GM18517 (cell line): ENCODE measurements around the gene KCNJ4.
"Not testable (repeated sequence)": the region's sequence is repeated elsewhere in the genome, so short reads cannot be mapped to it uniquely, and the experiment has no call there.

Experiments
- ATAC-seq: cut with Tn5 transposase; IDR thresholded peaks from one replicate; pipeline ENCODE4 v1.9.1; 2021; ENCODE audit warnings: mild to moderate bottlenecking, moderate library complexity; ENCODE audit not compliant: unreplicated experiment

The KCNJ4 gene

DNA sequence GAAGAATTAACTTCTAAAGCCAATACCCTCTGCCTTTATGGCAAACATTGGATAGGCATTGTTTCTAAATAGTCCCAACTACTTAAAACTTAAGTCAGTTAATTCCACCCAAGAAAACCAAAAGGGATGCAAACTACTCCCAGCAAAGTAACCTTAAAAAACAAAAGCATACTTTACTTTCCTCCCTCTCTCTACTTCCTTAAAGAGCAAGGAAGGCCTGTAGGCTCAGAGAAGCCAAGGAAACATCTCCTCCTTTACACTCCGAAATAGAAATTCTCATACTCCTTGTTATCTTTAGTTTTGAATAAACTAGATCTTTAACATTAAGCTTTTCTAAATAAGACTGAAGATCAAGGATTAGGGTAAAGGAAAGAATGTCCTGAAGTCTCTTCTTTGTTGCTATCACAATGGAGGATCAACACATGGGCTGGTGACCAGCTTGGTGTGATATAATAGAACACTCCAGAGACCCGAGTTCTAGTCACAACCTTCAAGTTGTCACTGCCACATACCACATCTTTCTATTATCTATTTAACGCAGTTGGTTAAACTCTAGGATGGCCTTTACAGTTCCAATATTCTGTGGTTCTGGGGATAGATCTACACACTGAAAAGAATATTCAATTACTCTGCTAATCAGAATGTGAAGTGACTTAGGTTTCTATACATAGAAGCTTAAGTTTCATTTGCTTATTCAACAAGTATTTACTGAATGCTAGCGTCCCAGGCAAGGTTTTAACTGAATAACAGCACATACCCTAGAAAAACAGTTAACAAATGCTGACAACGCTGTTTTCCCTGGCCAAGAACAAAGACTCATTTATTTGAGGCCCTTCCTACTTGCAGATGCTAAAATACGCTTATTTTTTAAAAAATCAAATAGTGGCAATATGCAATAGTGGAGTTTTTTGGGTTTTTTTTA is 66.2 kb downstream of the KCNJ4 start:
- ATAC-seq, result not testable (repeated sequence)

DNA sequence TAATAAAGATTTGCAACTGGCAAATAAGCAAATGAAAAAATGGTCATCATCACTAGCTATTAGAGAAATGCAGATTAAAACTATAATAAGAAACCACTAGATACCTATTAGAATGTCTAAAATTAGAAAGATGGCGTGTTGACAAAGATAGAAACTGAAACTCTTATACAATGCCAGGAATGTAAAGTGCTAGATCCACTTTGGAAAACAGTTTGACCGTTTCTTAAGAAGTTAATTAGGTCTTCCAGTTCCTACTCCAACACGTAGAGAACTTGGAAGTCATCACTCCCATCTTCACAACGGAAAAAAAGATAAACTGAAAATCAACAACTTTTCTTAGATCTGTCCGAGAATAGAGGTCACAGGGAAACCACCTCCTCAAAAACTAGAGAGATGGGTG is 68.1 kb downstream of the KCNJ4 start:
- ATAC-seq, result not testable (repeated sequence)

DNA sequence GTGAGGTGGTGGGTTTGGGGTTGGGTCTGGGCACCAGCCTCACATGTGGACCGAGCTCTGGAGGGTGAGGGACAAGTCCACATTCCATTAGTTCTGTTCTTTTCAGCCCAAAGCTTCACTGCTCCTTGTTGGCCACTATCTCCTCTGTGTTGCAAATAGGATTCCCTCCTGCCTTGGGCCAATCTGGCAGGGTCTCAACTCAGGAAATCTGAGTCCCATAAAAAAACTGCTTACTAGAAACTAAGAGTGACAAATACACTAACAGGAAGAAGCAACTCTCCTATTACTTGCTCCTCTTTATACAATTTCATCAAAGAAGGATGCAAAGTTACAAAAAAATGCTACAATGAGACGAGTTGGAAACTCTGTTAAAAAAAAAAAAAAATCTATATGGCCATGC is 71.6 kb downstream of the KCNJ4 start:
- ATAC-seq, result no peak

DNA sequence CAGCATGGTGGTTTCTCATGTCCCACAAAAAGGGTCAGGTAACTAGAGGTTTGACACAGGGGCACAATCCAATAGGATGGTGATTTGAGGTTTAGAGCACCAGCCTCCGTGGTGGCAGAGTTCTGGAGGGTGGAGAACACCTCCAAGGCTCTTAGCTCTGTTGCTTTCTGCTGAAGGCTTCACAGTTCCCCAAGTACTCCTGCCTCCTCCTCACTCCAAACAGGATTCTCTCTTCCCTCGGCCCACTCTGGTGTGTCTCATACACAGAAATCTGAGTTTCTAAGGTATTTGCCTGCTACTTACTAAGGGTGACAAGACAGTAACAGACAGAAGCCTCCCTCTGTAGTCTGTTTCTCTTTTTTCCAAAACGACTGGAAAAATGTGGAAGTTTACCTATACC is 73.6 kb downstream of the KCNJ4 start:
- not testable (repeated sequence) for ATAC-seq
